Skeletal muscle tissue (tissue), 4 donors: ENCODE results near the gene STXBP5. TPM values are rescaled to one million over a fixed set of nuclear protein-coding genes. Genes with fewer than 3 reads are reported as not detected.

Source experiments
- H3K27ac ChIP-seq: one replicate; pipeline ENCODE4 v1.7.0; 2013; ENCODE audit warnings: mild to moderate bottlenecking, low read depth, low read length, inconsistent platforms
- H3K27me3 ChIP-seq, 3 donors: one replicate each; pipeline ENCODE4 v1.7.0; 2013; ENCODE audit warnings: low read length in 3 of 3; ENCODE audit not compliant: control insufficient read depth in 3 of 3, insufficient read depth in 3 of 3
- H3K36me3 ChIP-seq, 3 donors: one replicate each; pipeline ENCODE4 v1.7.0; 2013; ENCODE audit warnings: low read length in 3 of 3; ENCODE audit not compliant: control insufficient read depth in 3 of 3, insufficient read depth in 3 of 3
- H3K4me1 ChIP-seq, 3 donors: one replicate each; pipeline ENCODE4 v1.7.0; 2013; ENCODE audit warnings: low read length in 3 of 3, mild to moderate bottlenecking in 3 of 3; ENCODE audit not compliant: control insufficient read depth in 3 of 3, insufficient read depth in 3 of 3
- H3K4me3 ChIP-seq, 3 donors: one replicate each; pipeline ENCODE4 v1.7.0; 2013; ENCODE audit warnings: low read length in 3 of 3
- H3K9ac ChIP-seq, 3 donors: one replicate each; pipeline ENCODE4 v1.7.0; 2013; ENCODE audit warnings: low read length in 3 of 3, mild to moderate bottlenecking in 3 of 3, moderate library complexity in 2 of 3, low read depth in 1 of 3
- H3K9me3 ChIP-seq, 3 donors: one replicate each; pipeline ENCODE4 v1.7.0; 2013; ENCODE audit warnings: low read length in 3 of 3; ENCODE audit not compliant: control insufficient read depth in 3 of 3
- total RNA-seq: library from RNA; depleted of rRNA; stranded (reverse); fragments of >200 nt; gene quantifications from one replicate; pipeline ENCODE4 v1.2.3, GENCODE V29; 2014
- donor health status: Osteomylitis.

The STXBP5 gene
- total RNA-seq, 1 donor from 2014 or later = 14.6 TPM

GRCh38 chr6:147177286-147177685, 26.9 kb upstream of the STXBP5 start:
- no peaks in the 10 kb centered on the region for H3K36me3 ChIP-seq
- no peak overlapping the region for H3K27ac ChIP-seq
- H3K27me3 ChIP-seq = no peaks in the 10 kb centered on the region
- H3K9ac ChIP-seq = no peak overlapping the region
- H3K4me3 ChIP-seq = no peak overlapping the region
- no peaks in the 10 kb centered on the region for H3K4me1 ChIP-seq
- H3K9me3 ChIP-seq = no peaks in the 10 kb centered on the region

GRCh38 chr6:147178355-147178754, 25.9 kb upstream of the STXBP5 start:
- Histone ChIP-seq H3K4me3 (no peak overlapping the region), H3K4me1 (no peaks in the 10 kb centered on the region), H3K27ac (no peak overlapping the region), H3K27me3 (no peaks in the 10 kb centered on the region), H3K9ac (no peak overlapping the region), H3K36me3 (no peaks in the 10 kb centered on the region), H3K9me3 (no peaks in the 10 kb centered on the region)

- Histone ChIP-seq H3K27ac (no peak overlapping the region), H3K4me3 (no peak overlapping the region), H3K9ac (no peak overlapping the region), H3K27me3 (no peaks in the 10 kb centered on the region), H3K36me3 (no peaks in the 10 kb centered on the region), H3K9me3 (no peaks in the 10 kb centered on the region), H3K4me1 (no peaks in the 10 kb centered on the region)
Measured at GRCh38 chr6:147179809-147180208, 24.4 kb upstream of the STXBP5 start.

GRCh38 chr6:147180926-147181325, 23.3 kb upstream of the STXBP5 start:
- H3K9ac ChIP-seq = no peak overlapping the region
- H3K27ac ChIP-seq = no peak overlapping the region
- no peaks in the 10 kb centered on the region for H3K4me1 ChIP-seq
- H3K27me3 ChIP-seq = no peaks in the 10 kb centered on the region
- no peaks in the 10 kb centered on the region for H3K36me3 ChIP-seq
- H3K4me3 ChIP-seq = no peak overlapping the region
- H3K9me3 ChIP-seq = no peaks in the 10 kb centered on the region

GRCh38 chr6:147184379-147184778, 19.8 kb upstream of the STXBP5 start:
- no peaks in the 10 kb centered on the region for H3K27me3 ChIP-seq
- no peaks in the 10 kb centered on the region for H3K36me3 ChIP-seq
- H3K27ac ChIP-seq = no peak overlapping the region
- no peaks in the 10 kb centered on the region for H3K4me1 ChIP-seq
- no peaks in the 10 kb centered on the region for H3K9me3 ChIP-seq
- H3K4me3 ChIP-seq = no peak overlapping the region
- no peak overlapping the region for H3K9ac ChIP-seq

- Histone ChIP-seq H3K27me3 (no peaks in the 10 kb centered on the region), H3K9me3 (no peaks in the 10 kb centered on the region), H3K36me3 (no peaks in the 10 kb centered on the region), H3K4me1 (no peaks in the 10 kb centered on the region), H3K4me3 (no peak overlapping the region), H3K9ac (no peak overlapping the region), H3K27ac (no peak overlapping the region)
Measured at GRCh38 chr6:147185216-147185615, 19.0 kb upstream of the STXBP5 start.

- no peak overlapping the region for H3K27ac ChIP-seq
- no peaks in the 10 kb centered on the region for H3K9me3 ChIP-seq
- H3K9ac ChIP-seq = no peak overlapping the region
- H3K4me1 ChIP-seq = no peaks in the 10 kb centered on the region
- no peaks in the 10 kb centered on the region for H3K36me3 ChIP-seq
- H3K27me3 ChIP-seq = no peaks in the 10 kb centered on the region
- H3K4me3 ChIP-seq = no peak overlapping the region
Measured at GRCh38 chr6:147190556-147190955, 13.7 kb upstream of the STXBP5 start.

- Histone ChIP-seq H3K9me3 (no peaks in the 10 kb centered on the region), H3K4me1 (no peaks in the 10 kb centered on the region), H3K9ac (no peak overlapping the region), H3K27me3 (no peaks in the 10 kb centered on the region), H3K4me3 (no peak overlapping the region), H3K27ac (no peak overlapping the region), H3K36me3 (no peaks in the 10 kb centered on the region)
Measured at GRCh38 chr6:147192278-147192911, 11.8 kb upstream of the STXBP5 start.

- Histone ChIP-seq H3K27me3 (no peaks in the 10 kb centered on the region), H3K9me3 (no peaks in the 10 kb centered on the region), H3K36me3 (no peaks in the 10 kb centered on the region), H3K27ac (no peak overlapping the region), H3K4me3 (no peak overlapping the region), H3K9ac (no peak overlapping the region), H3K4me1 (no peaks in the 10 kb centered on the region)
Measured at GRCh38 chr6:147194652-147195411, 9.4 kb upstream of the STXBP5 start.

- Histone ChIP-seq H3K27ac (no peak overlapping the region), H3K4me1 (no peaks in the 10 kb centered on the region), H3K9me3 (no peaks in the 10 kb centered on the region), H3K27me3 (no peaks in the 10 kb centered on the region), H3K36me3 (no peaks in the 10 kb centered on the region), H3K4me3 (no peak overlapping the region), H3K9ac (no peak overlapping the region)
Measured at GRCh38 chr6:147195510-147195909, 8.7 kb upstream of the STXBP5 start.
